ENCODE data around the gene RARA.
A peak's percentile ranks its signal among the peaks of the same experiment; 100 is the strongest.

The RARA gene

GRCh38 chr17:40330850-40331470 lies 22.0 kb downstream of the RARA start:
- no peak for DNase-seq

DNA sequence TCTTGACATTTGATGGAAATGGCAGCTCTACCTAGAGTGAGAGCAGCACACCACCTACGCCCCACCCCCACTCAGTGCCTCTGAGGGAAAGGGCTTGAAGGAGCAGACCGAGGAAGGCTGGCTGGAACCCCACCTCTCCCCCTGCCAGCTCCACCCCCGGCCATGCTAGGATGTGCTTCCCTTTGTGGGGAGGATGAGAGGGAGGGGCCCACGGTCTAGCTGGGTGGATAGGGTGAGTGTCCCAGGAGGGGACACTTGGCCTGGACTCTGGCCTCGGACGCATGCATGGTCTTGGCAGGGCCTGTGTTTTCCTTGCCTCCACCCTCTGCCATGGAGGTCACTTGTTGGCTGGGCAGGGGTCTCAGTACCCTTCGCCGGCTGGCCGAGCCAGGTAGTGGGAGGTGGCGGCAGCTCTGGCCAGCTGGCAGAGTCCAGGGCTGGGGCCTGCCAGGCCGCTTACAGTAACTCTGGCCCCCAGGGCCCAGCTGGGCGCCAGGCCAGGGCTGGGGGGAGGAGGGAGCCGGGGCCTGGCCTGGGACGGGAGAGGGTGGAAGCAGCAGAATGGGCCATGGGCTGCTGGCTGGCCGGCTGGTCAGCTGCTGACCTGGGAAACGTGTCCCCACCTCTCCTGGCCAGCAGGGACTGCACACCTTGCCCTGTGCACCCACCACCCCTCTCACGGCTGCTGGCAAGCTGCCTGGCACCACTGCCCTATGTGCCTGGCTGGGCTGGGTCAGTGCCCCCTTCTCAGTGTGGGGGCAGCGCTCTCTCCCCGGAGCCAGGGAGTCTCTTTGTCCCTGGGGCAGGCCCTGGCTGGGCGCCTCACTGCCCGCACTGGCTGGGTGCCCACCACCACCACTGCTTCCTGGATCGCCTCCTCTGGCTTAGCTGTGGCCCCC lies 23.0 kb downstream of the RARA start:
- no peak for DNase-seq

GRCh38 chr17:40333781-40334448 lies 24.9 kb downstream of the RARA start:
- DNase-seq = no peak

DNA sequence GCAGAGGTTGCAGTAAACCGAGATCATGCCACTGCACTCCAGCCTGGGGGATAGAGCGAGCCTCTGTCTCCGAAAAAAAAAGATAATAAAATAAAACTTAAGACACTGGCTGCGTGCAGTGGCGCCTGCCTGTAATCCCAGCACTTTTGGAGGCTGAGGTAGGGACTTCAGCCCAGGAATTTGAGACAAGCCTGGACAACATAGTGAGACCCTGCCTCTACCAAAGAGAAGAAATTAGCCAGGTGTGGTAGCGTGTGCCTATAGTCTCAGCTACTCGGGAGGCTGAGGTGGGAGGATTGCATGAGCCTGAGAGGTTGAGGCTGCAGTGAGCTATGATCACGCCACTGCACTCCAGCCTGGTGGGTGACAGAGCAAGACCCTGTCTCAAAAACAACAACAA lies 26.6 kb downstream of the RARA start:
- DNase-seq = no peak

GRCh38 chr17:40337351-40337750 lies 28.4 kb downstream of the RARA start:
- no peak for DNase-seq

DNA sequence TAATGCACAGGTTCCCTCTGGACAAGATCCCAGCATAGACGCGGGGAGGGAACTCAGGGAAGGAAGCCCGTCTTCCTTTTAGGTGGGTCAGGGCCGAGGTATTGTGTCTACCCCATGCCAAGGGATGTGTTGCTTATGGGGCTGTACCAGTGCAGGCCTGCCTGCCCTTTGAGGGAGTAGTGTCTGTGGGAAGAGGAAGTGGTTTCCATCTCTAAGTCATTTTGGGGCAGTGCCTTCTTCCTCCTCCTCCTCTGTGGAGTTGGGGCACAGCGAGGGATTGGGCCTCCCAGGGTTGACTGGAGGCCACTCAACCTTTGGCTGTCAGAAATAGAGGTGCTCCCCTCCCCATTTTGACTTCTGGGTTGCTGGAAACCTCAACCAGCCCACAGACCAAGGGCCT lies 29.1 kb downstream of the RARA start:
- DNase-seq = no peak

GRCh38 chr17:40338941-40339649 lies 30.1 kb downstream of the RARA start:
- no peak for DNase-seq

DNA sequence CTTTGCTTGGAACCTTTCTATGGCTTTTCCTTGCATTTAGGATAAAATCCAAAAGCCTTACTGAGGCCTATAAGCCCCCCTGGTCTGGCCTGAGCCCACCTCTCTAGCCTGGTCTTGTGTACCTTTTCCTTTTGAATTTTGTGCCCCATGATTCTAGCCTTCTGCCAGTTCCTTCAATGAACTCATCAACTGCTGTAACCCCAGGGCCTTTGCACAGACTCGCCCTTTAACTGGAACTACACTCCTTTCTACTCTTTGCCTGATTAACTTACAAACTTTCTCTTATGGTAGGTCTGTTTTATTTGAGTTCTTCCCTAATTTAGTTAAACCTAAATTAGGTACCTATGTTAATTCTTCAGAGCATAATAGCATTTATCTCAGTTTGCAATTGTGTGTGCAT lies 31.3 kb downstream of the RARA start:
- DNase-seq = no peak

DNA sequence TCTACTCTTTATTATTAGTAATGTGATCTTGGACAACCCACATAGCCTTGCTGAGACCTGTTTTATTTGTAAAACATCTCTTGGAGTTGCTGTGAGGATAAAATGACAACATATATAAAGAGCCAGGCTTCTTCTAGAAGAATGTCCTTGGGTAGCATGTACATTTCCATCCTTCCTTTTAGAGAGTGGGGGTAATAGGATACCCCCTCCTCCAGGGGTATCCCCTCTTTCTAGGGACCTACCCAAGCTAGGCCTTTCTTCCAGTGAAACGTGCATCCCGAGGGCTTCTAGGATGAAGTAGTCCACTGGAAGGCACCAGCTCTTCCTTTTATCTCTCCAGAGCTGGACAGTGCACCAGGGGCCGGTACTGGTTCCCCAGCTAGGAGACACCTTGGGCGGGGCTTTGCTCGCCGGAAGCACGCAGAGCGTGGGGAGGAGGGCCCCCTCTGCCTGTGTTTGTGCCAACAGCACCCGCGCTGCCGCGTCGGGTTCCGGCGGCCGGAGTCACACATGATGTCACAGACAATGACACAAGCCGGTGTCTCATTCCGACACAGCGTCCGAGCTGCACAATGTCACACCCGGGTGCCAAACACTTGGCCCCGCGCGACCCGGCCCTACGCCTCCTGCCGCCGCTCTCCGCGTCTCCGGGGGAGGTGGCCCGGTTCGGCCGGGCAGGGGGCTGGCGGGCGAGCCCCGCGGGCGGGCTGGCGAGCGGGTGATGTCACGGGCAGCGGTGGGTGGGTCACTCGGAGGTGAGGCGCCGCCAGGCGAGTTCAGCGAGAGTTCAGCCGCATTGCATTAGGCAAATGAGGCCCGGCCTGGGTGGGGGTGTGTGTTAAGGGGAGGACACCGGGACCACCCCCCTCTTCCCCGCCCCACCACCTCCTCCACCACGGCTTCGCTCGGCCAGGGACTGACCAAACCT lies 32.2 kb downstream of the RARA start:
- peak; percentile 82 for DNase-seq

DNA sequence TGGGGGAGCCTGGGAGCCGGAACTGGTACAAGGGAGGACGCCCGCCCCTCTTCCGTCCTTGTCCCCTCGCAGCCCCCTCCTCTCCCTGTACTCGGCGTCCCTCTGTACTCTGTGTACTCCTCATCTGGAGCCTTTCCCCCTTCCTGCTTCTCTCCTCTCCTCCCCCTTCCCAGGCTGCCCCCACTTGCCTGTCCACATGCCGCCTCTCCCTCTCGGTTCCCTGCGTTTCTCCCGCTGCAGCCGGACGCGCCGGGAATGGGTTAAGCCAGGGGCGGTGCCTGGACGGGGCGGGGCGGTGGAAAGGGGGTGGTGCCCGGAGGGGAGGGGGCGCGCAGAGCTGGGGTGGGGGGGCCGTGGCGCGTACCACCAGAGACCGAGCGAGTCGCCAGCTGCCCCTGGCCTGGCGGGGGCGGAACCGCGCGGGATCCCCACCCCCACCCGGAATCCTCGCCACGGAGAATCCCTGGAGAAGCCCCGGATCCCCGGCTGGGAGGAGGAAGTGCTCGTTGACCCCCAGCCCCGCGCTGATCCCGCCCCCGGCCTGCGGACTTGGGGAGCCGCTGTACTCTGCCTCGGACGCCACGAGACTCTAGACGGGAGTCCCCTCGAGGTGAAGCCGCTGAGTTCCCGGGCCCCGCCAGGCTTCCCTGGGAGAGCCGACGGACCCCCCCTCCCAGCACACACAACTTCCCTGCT lies 33.0 kb downstream of the RARA start:
- DNase-seq = no peak

- DNase-seq = no peak
These were observed 33.7 kb downstream of the RARA start for GRCh38 chr17:40342504-40343218.

DNA sequence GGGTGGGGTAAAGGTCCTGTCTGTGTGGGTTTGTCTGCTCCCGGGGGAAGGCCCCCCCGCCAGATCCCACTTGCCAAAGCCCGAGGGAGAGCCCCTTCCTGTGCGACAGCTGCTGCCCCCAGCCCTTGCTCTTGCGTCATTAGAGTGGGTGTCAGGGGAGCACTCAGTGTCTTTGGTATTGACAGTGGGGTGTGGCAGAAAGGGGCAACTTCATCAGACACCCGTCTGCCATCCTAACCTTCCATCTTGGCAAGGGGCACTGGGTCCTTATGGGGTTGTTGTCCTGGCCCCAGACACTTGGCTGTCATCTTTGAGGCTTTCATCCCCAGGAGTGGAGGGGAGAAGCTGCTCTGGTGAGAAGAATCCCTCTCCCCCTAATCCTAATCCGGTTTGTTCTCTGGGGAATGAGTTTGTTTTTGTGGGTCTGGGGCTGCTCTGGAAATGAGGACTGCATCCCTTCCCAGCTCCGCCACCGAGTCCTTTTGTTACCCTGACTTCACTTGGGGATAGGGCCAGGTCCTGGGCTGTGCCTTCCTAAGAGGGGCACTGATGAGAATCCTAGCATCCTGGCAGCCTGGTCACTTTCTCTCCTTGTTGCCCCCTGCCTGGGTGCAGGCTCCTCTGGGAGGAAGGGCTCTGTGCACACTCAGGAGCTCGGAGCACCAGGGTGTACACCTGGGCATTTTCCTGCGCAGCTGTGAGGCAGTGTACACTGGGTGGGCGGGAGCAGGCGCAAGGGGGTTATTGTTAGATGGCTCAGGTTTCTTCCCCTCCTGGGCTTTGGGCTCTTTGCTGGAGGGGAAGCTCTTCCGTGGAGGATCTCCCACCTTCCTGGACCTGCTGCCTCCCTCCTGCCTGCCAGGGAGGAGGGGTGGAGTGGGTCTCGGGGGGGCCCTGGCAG lies 34.5 kb downstream of the RARA start:
- no peak for DNase-seq

DNA sequence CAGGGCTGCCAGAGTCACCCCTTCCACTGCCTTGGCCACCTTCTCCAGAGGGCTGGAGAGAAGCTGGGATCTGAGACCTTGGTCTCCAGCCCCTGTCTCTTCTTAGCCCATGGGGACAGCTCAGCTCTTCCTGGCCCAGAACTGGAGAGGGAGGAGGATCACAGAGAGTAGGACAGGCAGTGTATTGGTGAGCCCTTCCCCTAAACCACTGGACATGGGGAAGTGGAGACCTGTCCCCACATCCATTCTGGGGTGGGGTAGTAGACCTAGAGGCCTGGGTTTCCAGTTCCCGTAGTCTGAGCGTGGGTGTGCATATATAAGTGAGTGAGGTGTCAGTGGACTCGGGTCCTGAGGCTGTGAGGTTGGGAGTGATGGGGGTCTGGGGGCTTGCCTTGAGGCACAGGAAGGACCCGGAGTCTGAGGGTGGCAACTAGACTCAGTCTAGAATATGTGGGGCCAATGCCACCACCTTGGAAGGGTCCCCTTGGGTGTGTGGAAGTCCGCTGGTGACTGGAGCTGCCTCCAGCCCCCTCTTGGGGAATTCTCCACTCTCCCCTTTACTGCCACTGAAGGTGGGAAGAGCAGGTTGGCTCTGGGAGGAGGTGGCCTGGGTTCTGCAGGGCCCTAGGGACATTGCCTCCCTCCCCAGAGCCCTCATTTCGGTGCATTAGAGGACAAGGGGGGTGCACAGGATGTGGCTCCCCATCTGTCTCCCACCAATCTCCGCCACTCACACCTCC lies 35.6 kb downstream of the RARA start:
- DNase-seq = no peak

DNA sequence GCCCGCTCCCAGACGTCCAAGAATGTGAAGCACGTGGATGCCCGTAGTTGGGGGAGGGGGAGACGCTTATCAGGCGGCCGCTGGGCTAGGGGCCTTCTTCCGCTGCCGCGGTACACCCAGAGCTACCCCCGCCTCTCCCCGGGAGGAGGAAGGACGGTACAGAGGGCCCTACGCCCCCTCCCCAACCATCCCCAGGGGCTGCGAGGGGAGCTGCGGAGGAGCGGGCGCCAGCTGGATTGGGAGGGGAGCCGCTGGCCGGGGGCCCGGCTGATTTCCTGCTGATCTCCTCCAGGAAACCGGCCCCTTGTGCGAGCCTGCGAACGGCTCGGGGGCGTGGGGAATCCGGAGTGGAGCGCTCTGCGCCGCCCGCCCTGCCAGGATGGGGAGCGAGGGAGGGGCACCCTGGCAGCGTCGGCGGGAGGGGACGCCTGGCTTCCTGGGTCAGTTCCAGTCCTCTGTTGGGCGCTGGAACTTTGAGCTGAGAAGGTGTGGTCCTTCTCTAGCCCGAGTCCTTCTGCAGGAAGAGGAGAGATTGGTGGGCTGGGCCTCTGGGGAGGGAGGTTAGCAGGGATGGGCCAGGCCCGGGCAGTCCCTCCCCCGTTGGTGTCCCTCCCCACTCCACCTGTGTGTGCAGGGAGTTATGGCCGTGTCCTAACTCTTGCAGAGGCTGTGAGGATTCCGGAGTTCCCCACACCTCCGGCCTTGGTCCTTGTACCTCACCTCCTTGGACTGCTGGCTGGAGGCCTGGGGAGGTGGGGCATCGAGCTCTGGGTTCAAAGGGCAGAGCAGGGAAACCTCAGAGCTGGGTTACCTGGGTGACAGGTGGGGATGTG lies 36.4 kb downstream of the RARA start:
- DNase-seq = no peak

GRCh38 chr17:40345994-40346764 lies 37.2 kb downstream of the RARA start:
- DNase-seq = no peak

DNA sequence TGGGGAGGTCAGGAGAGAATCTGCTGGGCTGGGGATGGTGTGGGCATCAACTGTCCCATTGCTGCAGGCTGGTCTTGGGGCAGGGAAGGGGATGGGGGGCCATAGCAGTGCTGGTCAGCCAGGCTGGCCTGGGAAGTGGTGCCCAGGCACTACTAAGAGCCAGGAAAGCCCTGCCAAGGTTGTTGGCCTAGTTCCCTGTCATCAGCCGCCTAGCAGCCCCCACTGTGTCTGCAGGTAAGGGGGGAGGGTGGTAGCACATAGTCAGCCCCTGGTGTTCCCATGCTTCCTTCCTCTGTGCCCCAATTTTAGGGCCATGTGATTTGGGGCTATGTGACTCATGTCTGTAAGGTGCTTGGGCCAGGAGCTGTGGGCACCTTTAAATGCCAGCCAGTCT lies 37.8 kb downstream of the RARA start:
- DNase-seq = no peak
